Endothelial cell of umbilical vein (primary cell): ENCODE results near the gene KCNH5. TPM values are rescaled to one million over a fixed set of nuclear protein-coding genes. Genes with fewer than 3 reads are reported as not detected.

Experiments used
- BruUV-seq: library from RNA; stranded (reverse); fragments of 400-500 nt; replicated peaks from 2 replicates; lab custom pipeline; 2021; lab: Mats Ljungman, UMichigan
- CTCF ChIA-PET: fragments of 300-600, 350-600 bp; sonication (Branson Sonifier 250); formaldehyde crosslinking; loops from one replicate; lab custom pipeline; 2021; ENCODE audit warnings: antibody characterized with exemption, inconsistent platforms; lab: Charles Lee
- POLR2A ChIA-PET: fragments of 300-600, 350-600 bp; sonication (Branson Sonifier 250); formaldehyde crosslinking; loops from one replicate; lab custom pipeline; 2021; ENCODE audit warnings: antibody characterized with exemption, inconsistent platforms; lab: Charles Lee
- DNase-seq: peaks from one replicate; pipeline ENCODE4 v3.0.0-alpha.2; 2011; ENCODE audit warnings: low read depth, low spot score
- FAIRE-seq: peaks from 2 replicates; lab custom pipeline; 2011; peaks lifted over from hg19 to GRCh38; lab: Jason Lieb, UNC
- H2AFZ ChIP-seq: 2 replicates; pipeline ENCODE4 v1.6.0; 2012; ENCODE audit warnings: low read depth, low read length, control low read depth, inconsistent platforms
- H3K27ac ChIP-seq: 2 replicates; pipeline ENCODE4 v1.5.1; 2011; ENCODE audit warnings: low read depth, mild to moderate bottlenecking, control low read depth, low read length, moderate library complexity; ENCODE audit not compliant: insufficient read depth
- H3K27me3 ChIP-seq, 2 experiments: 2 replicates each; pipeline versions ENCODE4 v1.6.0 to v1.6.1; 2011; ENCODE audit warnings: low read length in 2 of 2, mixed read lengths in 1 of 2; ENCODE audit not compliant: control insufficient read depth in 2 of 2, insufficient read depth in 2 of 2
- H3K36me3 ChIP-seq, 2 experiments: 2 replicates in 1 of 2; 3 replicates in 1 of 2; pipeline ENCODE4 v1.5.1; 2011; ENCODE audit warnings: low read length in 2 of 2, mild to moderate bottlenecking in 1 of 2, moderate library complexity in 1 of 2; ENCODE audit not compliant: control insufficient read depth in 2 of 2, insufficient read depth in 2 of 2; ENCODE audit errors: extremely low read depth in 1 of 2
- H3K4me1 ChIP-seq: 3 replicates; pipeline ENCODE4 v1.5.1; 2011; ENCODE audit warnings: mild to moderate bottlenecking, low read length; ENCODE audit not compliant: control insufficient read depth, insufficient read depth; ENCODE audit errors: extremely low read depth
- H3K4me2 ChIP-seq: 2 replicates; pipeline ENCODE4 v1.6.1; 2011; ENCODE audit warnings: low read length, control low read depth, mixed read lengths; ENCODE audit not compliant: insufficient read depth
- H3K4me3 ChIP-seq, 3 experiments: fragments of 200-600 bp in 1 of 3; sonication (generic), shearing (Covaris generic) in 1 of 3; replicated peaks in 1 of 3; 2 replicates each; pipeline ENCODE4 v1.5.1; 2011 to 2016; ENCODE audit warnings: control low read depth in 3 of 3, low read length in 3 of 3, mild to moderate bottlenecking in 2 of 3, inconsistent platforms in 1 of 3, low read depth in 1 of 3, moderate library complexity in 1 of 3; ENCODE audit not compliant: insufficient read depth in 1 of 3
- H3K79me2 ChIP-seq: 2 replicates; pipeline ENCODE4 v1.6.0; 2012; ENCODE audit warnings: low read length, inconsistent platforms; ENCODE audit not compliant: control insufficient read depth, insufficient read depth
- H3K9ac ChIP-seq: replicated peaks from 2 replicates; pipeline ENCODE3; 2011; ENCODE audit warnings: low read length, control low read depth; ENCODE audit not compliant: insufficient read depth; ENCODE audit errors: extremely low read depth
- H3K9me1 ChIP-seq: replicated peaks from 3 replicates; pipeline ENCODE4 v1.6.0; 2011; ENCODE audit warnings: mild to moderate bottlenecking, low read length; ENCODE audit not compliant: control insufficient read depth, insufficient read depth; ENCODE audit errors: extremely low read depth
- H3K9me3 ChIP-seq: replicated peaks from 2 replicates; pipeline ENCODE4 v1.5.1; 2012; ENCODE audit warnings: low read length, inconsistent platforms; ENCODE audit not compliant: control insufficient read depth, insufficient read depth
- H4K20me1 ChIP-seq: replicated peaks from 2 replicates; pipeline ENCODE3; 2011; ENCODE audit warnings: mild to moderate bottlenecking, low read length; ENCODE audit not compliant: control insufficient read depth, insufficient read depth; ENCODE audit errors: extremely low read depth
- CTCF ChIP-seq, 2 donors: IDR thresholded peaks; 1 replicate in 1 of 2; 2 replicates in 1 of 2; pipeline ENCODE4 v1.5.1; 2011; ENCODE audit warnings: low read length in 2 of 2, mild to moderate bottlenecking in 2 of 2, moderate library complexity in 2 of 2, control low read depth in 1 of 2, inconsistent platforms in 1 of 2, low read depth in 1 of 2; ENCODE audit not compliant: insufficient read depth in 1 of 2; ENCODE audit errors: extremely low read depth in 1 of 2
- EZH2 ChIP-seq: IDR thresholded peaks from 2 replicates; pipeline ENCODE4 v1.6.1; 2012; ENCODE audit warnings: borderline replicate concordance, low read depth, mild to moderate bottlenecking, moderate library complexity, low read length, inconsistent platforms; ENCODE audit not compliant: severe bottlenecking
- FOS ChIP-seq: IDR thresholded peaks from 2 replicates; pipeline ENCODE4 v1.6.1; 2011; ENCODE audit warnings: mild to moderate bottlenecking, low read length, moderate library complexity, borderline replicate concordance; ENCODE audit not compliant: insufficient read depth
- GATA2 ChIP-seq: IDR thresholded peaks from 2 replicates; pipeline ENCODE4 v1.7.0; 2011; ENCODE audit warnings: low read depth, mild to moderate bottlenecking, moderate library complexity, mixed read lengths, low read length; ENCODE audit not compliant: insufficient read length, insufficient read depth
- JUN ChIP-seq: IDR thresholded peaks from 2 replicates; pipeline ENCODE4 v1.6.1; 2011; ENCODE audit warnings: borderline replicate concordance, low read depth; ENCODE audit not compliant: insufficient read length, insufficient read depth
- MAX ChIP-seq: IDR thresholded peaks from 2 replicates; pipeline ENCODE4 v1.6.1; 2011; ENCODE audit not compliant: insufficient read depth, insufficient read length
- MYC ChIP-seq: IDR thresholded peaks from one replicate; pipeline ENCODE4 v1.6.1; 2011; ENCODE audit warnings: mild to moderate bottlenecking, low read depth, low read length
- POLR2A ChIP-seq: IDR thresholded peaks from 2 replicates; pipeline ENCODE4 v1.6.1; 2012; ENCODE audit warnings: low read depth, mild to moderate bottlenecking, control low read depth, low read length
- POLR2AphosphoS5 ChIP-seq: IDR thresholded peaks from 2 replicates; pipeline ENCODE4 v1.6.1; 2012; ENCODE audit warnings: low read depth, mild to moderate bottlenecking, control low read depth, low read length, moderate library complexity; ENCODE audit not compliant: insufficient read depth
- dilution Hi-C: fragments of 300-500 bp; cut with MboI; formaldehyde crosslinking; loops from one replicate; pipeline ENCODE4 v1.15.0; 2019; ENCODE audit warnings: low sequenced_read_pairs; ENCODE audit not compliant: extremely low pct_ligation_motif_present
- intact Hi-C: fragments of 100-400 bp; cut with micrococcal nuclease; formaldehyde crosslinking; loops from one replicate; pipeline ENCODE4 v1.10.0; 2022
- polyA plus RNA-seq, 4 experiments: library from polyadenylated mRNA; depleted of rRNA in 3 of 4; stranded (reverse) in 3 of 4; unstranded in 1 of 4; fragments of >200 nt; gene quantifications; 2 replicates each; pipeline versions ENCODE4 v1.2.1 to v1.2.3, GENCODE V29; 2011 to 2012; ENCODE audit warnings: missing spikeins in 1 of 4
- total RNA-seq: library from RNA; stranded (reverse); gene quantifications from 2 replicates; pipeline ENCODE4 v1.2.3, GENCODE V29; 2021

Gene KCNH5
- total and polyA plus RNA-seq, 2 donors (not counting 3 experiments of a cell fraction or from before 2014, with no cell fraction given): not detected

DNA sequence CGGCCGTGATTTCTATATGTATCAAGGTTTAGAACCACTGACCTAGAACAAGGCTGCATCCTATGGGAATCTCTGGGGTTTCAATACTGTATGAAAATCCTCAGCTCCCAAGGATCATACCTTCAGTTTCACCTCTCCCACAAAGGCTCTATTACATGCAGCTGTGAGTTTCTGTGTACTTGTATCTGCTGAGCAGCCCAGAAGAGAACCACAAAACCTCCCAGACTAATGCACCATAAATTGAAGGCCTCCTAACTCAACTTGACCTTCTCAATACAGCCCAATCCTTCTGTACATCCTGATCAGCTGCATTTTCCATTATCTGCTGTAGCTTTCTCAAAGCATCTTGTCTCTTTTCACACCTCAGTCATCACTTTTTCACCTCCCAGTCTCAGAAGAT, 5.4 kb upstream of the KCNH5 start:
- FAIRE-seq: no peak
- no peak overlapping the region for H3K9ac ChIP-seq

More for the DNA sequence above, 5.4 kb upstream of the KCNH5 start:
- H3K27me3 ChIP-seq: peaks cover 35 to 36% of the 10 kb centered on the region in 2 experiments
- no peaks in the 10 kb centered on the region for H3K4me1 ChIP-seq
- TF ChIP-seq POLR2AphosphoS5 (no peak), MAX (no peak), POLR2A (no peak), FOS (no peak), MYC (no peak), CTCF (IDR thresholded peaks at IDR 0.05; ENCODE audit: extremely low read depth in 1 of 2, insufficient read depth in 1 of 2, low read depth in 1 of 2, low read length in 2 of 2) (no peak), JUN (no peak), GATA2 (no peak), EZH2 (no peak)
- H4K20me1 ChIP-seq: no peaks in the 10 kb centered on the region
- ChIA-PET POLR2A (no interaction called here), CTCF (no interaction called here)
- no peak overlapping the region for H2AFZ ChIP-seq
- no peaks in the 10 kb centered on the region for H3K9me1 ChIP-seq
- DNase-seq: no peak
- H3K36me3 ChIP-seq: no peaks in the 10 kb centered on the region
- no peak overlapping the region for H3K27ac ChIP-seq
- no peaks in the 10 kb centered on the region for H3K9me3 ChIP-seq
- H3K79me2 ChIP-seq: no peaks in the 10 kb centered on the region
- H3K4me3 ChIP-seq: no peak overlapping the region
- H3K4me2 ChIP-seq: no peak overlapping the region
- dilution Hi-C loops (no loop called here), intact Hi-C loops (no loop called here)
- no TSS peak for BruUV-seq
